T-helper 2 cell (primary cell): ENCODE data around the gene FZR1.
"Not testable (repeated sequence)": the region's sequence is repeated elsewhere in the genome, so short reads cannot be mapped to it uniquely, and the experiment has no call there.

Source experiments
- DNase-seq, 5 experiments: peaks; one replicate each; pipeline versions ENCODE4 v3.0.0 to v3.0.0-alpha.2; 2012 to 2022

FZR1 gene

GRCh38 chr19:3515891-3516422 lies 9.8 kb downstream of the FZR1 start:
- no peak for DNase-seq

- peak in 3 of 5 experiments; percentile 25 to 87 (median 62) for DNase-seq
Measured at GRCh38 chr19:3516675-3517207, 10.6 kb downstream of the FZR1 start.

GRCh38 chr19:3517638-3518037 lies 11.5 kb downstream of the FZR1 start:
- DNase-seq: no peak

- no peak for DNase-seq
Measured at GRCh38 chr19:3518255-3518654, 12.1 kb downstream of the FZR1 start.

- DNase-seq: no peak
Measured at GRCh38 chr19:3518659-3519058, 12.5 kb downstream of the FZR1 start.

- no peak for DNase-seq
Measured at GRCh38 chr19:3519126-3519525, 13.0 kb downstream of the FZR1 start.

- DNase-seq: no peak
Measured at GRCh38 chr19:3520166-3521103, 14.3 kb downstream of the FZR1 start.

- no peak for DNase-seq
Measured at GRCh38 chr19:3521104-3521445, 15.0 kb downstream of the FZR1 start.

GRCh38 chr19:3522421-3523360 lies 16.6 kb downstream of the FZR1 start:
- DNase-seq: no peak

GRCh38 chr19:3523361-3524077 lies 17.4 kb downstream of the FZR1 start:
- no peak for DNase-seq

GRCh38 chr19:3524078-3524842 lies 18.1 kb downstream of the FZR1 start:
- no peak for DNase-seq

GRCh38 chr19:3524904-3525451 lies 18.9 kb downstream of the FZR1 start:
- DNase-seq: no peak

- no peak for DNase-seq
Measured at GRCh38 chr19:3526507-3527237, 20.6 kb downstream of the FZR1 start.

GRCh38 chr19:3527238-3527910 lies 21.3 kb downstream of the FZR1 start:
- DNase-seq: no peak

- DNase-seq: no peak
Measured at GRCh38 chr19:3528080-3528479, 22.0 kb downstream of the FZR1 start.

- DNase-seq: no peak
Measured at GRCh38 chr19:3528539-3529211, 22.6 kb downstream of the FZR1 start.

- DNase-seq: not testable (repeated sequence)
Measured at GRCh38 chr19:3529299-3529698, 23.2 kb downstream of the FZR1 start.

- no peak for DNase-seq
Measured at GRCh38 chr19:3530389-3530788, 24.3 kb downstream of the FZR1 start.

GRCh38 chr19:3531716-3532115 lies 25.6 kb downstream of the FZR1 start:
- no peak for DNase-seq
